ENCODE measurements around the gene RNF111. TPM values are rescaled to one million over a fixed set of nuclear protein-coding genes. Genes with fewer than 3 reads are reported as not detected.

The RNF111 gene
- total RNA-seq, 1 experiment from 2014 or later = 22.4 TPM

DNA sequence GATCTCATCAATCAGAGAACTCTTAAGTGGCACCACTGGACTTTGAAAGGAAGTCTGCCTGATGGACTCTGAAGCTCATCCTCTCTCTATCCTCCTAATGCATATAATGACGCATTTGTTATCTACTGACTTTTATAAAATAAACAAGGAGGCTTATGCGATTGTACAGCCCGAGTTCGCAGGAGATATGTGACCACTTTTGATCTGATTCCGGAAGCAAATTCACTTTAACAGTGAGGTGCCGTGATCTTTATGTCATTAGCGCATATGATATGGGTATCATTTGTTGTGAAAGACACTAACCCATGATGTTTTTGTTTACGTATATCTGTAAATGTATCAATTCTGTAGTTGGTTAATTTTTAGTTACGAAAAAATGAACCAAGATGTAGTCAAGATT, 427 bp upstream of the RNF111 start:
- ChIA-PET CTCF (no interaction called here), POLR2A (interaction anchor here (0.7 kb wide), 1 partner anchor 755 kb away, joined by 3 read pairs; no protein-coding TSS in a partner anchor)

DNA sequence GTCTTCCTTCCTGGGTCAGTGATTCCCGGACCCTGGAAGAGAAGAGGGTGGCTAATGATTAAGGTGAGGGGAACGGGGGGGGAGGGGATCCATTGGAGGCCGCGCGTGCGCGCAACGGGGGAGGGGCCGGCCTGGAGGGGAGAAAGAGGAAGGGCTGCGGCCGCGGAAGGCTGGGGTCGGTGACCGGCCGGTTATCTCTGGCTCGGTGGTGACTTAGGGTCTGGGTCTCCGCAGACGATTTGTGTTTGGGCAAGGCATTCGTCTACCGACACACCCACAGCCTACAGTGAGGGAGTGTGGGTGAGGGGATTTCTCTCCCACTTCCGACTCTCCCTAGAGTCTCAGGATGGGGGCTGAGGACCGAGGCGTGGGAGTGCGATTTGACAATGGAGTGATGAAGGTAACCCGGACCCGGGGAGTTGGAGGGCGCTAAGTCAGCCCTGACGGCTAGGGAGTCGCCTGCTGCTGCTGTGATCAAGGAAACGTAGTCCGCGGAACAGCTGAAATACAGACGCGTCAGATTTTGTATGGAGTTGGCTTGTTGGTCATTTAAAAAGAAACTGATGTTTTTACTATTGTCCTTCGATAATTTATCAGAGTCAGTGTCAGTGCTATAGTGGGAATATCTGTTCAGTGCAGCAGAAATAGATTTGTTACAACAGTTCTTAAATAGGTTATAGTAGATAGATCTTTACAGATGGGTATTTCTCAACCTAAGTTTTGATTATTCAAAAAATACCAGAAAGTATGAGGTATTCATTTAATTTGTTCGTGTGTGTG, 733 bp downstream of the RNF111 start:
- peaks cover 40% of the 10 kb centered on the region for H3K4me1 Mint-ChIP-seq
- no peaks in the 10 kb centered on the region for H3K9me3 Mint-ChIP-seq
- peak; percentile 74 for ATAC-seq
- POLR2A ChIA-PET = no interaction called here
- H3K36me3 Mint-ChIP-seq = peaks cover 12% of the 10 kb centered on the region
- peak overlapping the region; percentile 97 for H3K4me3 Mint-ChIP-seq
- TF ChIP-seq, protein P1, sequence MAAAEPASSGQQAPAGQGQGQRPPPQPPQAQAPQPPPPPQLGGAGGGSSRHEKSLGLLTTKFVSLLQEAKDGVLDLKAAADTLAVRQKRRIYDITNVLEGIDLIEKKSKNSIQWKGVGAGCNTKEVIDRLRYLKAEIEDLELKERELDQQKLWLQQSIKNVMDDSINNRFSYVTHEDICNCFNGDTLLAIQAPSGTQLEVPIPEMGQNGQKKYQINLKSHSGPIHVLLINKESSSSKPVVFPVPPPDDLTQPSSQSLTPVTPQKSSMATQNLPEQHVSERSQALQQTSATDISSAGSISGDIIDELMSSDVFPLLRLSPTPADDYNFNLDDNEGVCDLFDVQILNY (CRISPR knock-in tag; IDR thresholded peaks at IDR 0.05) = 0 out of 2 replicates have a peak, but pooled peaks have one; percentile 22
- TF ChIP-seq ZNF263 (CRISPR knock-in tag; IDR thresholded peaks at IDR 0.05; ENCODE audit: low read depth) = no peak
- CTCF ChIA-PET = no interaction called here
- peak; percentile 74 for DNase-seq (ENCODE audit: low spot score)
- no peaks in the 10 kb centered on the region; the same call in 1 of the 2 replicates for H3K27me3 Mint-ChIP-seq (ENCODE audit: low read depth)
- H3K27ac Mint-ChIP-seq = peak overlapping the region; percentile 61

More for the DNA sequence above, 427 bp upstream of the RNF111 start:
- peak overlapping the region; percentile 61 for H3K27ac Mint-ChIP-seq
- H3K4me3 Mint-ChIP-seq = peak overlapping the region; percentile 97
- H3K36me3 Mint-ChIP-seq = peaks cover 7% of the 10 kb centered on the region
- H3K9me3 Mint-ChIP-seq = no peaks in the 10 kb centered on the region
- no peak for ATAC-seq
- DNase-seq (ENCODE audit: low spot score) = no peak
- H3K4me1 Mint-ChIP-seq = peaks cover 40% of the 10 kb centered on the region
- H3K27me3 Mint-ChIP-seq (ENCODE audit: low read depth) = no peaks in the 10 kb centered on the region; the same call in 1 of the 2 replicates
- TF ChIP-seq NR3C1 (CRISPR knock-in tag; conservative IDR thresholded peaks at IDR 0.05; ENCODE audit: low read depth) = no peak
- TF ChIP-seq, protein P2, sequence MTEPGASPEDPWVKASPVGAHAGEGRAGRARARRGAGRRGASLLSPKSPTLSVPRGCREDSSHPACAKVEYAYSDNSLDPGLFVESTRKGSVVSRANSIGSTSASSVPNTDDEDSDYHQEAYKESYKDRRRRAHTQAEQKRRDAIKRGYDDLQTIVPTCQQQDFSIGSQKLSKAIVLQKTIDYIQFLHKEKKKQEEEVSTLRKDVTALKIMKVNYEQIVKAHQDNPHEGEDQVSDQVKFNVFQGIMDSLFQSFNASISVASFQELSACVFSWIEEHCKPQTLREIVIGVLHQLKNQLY (CRISPR knock-in tag; IDR thresholded peaks at IDR 0.05) = no peak

DNA sequence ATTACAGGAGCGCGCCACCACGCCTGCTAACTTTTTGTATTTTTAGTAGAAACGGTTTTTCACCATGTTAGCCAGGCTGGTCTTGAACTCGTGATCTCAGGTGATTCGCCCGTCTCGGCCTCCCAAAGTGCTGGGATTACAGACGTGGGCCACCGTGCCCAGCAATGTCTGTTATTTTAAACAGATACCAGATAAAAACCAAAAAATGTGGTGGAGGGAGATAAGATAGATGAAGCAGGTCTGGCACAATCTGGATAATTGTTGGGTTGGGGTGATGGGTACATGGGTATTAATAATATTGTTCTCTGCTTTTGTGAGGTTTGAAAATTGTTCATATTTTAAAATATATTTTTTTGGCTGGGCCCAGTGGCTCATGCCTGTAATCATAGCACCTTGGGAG, 4.7 kb downstream of the RNF111 start:
- POLR2A ChIA-PET = no interaction called here
- no peaks in the 10 kb centered on the region for H3K27me3 Mint-ChIP-seq (ENCODE audit: low read depth)
- peak overlapping the region; percentile 8; the same call in 1 of the 2 replicates for H3K27ac Mint-ChIP-seq
- no peak for ATAC-seq
- TF ChIP-seq GABPB1 (CRISPR knock-in tag; IDR thresholded peaks at IDR 0.05) (no peak), OVOL2 (CRISPR knock-in tag; IDR thresholded peaks at IDR 0.05; ENCODE audit: borderline replicate concordance) (no peak), KAT7 (CRISPR knock-in tag; IDR thresholded peaks at IDR 0.05; ENCODE audit: borderline replicate concordance) (no peak)
- TF ChIP-seq, protein P3, sequence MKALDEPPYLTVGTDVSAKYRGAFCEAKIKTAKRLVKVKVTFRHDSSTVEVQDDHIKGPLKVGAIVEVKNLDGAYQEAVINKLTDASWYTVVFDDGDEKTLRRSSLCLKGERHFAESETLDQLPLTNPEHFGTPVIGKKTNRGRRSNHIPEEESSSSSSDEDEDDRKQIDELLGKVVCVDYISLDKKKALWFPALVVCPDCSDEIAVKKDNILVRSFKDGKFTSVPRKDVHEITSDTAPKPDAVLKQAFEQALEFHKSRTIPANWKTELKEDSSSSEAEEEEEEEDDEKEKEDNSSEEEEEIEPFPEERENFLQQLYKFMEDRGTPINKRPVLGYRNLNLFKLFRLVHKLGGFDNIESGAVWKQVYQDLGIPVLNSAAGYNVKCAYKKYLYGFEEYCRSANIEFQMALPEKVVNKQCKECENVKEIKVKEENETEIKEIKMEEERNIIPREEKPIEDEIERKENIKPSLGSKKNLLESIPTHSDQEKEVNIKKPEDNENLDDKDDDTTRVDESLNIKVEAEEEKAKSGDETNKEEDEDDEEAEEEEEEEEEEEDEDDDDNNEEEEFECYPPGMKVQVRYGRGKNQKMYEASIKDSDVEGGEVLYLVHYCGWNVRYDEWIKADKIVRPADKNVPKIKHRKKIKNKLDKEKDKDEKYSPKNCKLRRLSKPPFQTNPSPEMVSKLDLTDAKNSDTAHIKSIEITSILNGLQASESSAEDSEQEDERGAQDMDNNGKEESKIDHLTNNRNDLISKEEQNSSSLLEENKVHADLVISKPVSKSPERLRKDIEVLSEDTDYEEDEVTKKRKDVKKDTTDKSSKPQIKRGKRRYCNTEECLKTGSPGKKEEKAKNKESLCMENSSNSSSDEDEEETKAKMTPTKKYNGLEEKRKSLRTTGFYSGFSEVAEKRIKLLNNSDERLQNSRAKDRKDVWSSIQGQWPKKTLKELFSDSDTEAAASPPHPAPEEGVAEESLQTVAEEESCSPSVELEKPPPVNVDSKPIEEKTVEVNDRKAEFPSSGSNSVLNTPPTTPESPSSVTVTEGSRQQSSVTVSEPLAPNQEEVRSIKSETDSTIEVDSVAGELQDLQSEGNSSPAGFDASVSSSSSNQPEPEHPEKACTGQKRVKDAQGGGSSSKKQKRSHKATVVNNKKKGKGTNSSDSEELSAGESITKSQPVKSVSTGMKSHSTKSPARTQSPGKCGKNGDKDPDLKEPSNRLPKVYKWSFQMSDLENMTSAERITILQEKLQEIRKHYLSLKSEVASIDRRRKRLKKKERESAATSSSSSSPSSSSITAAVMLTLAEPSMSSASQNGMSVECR (CRISPR knock-in tag; IDR thresholded peaks at IDR 0.05; ENCODE audit: borderline replicate concordance) = no peak
- H3K9me3 Mint-ChIP-seq = no peaks in the 10 kb centered on the region
- peaks cover 14% of the 10 kb centered on the region for H3K36me3 Mint-ChIP-seq
- H3K4me1 Mint-ChIP-seq = peaks cover 25% of the 10 kb centered on the region
- CTCF ChIA-PET = no interaction called here
- no peak for DNase-seq (ENCODE audit: low spot score)
- H3K4me3 Mint-ChIP-seq = no peak overlapping the region

DNA sequence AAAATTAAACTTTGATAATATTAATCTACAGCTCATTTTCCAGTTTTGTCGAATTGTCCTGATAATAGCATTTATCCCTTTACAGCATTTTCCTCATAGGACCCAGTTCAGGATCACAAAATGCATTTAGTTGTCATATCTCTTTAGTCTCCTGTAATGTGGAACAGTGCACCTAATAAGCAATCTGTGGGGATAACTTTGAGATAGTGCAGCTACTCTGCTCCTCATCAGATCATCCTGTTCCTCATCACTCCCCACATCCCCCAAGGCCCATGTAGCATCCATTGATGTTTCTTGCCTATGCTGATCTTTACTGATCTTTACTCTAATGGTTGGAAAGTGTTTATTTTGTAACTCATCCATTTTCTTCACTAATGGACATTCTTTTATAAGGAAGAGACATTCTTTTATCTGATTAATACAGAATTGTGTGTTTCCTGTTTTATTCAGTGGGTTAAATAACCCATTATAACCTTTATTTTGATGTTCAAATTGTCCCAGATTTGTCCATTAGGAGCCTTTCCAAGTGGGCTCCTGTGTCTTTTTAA, 7.5 kb downstream of the RNF111 start:
- no peaks in the 10 kb centered on the region for H3K9me3 Mint-ChIP-seq
- H3K27me3 Mint-ChIP-seq (ENCODE audit: low read depth) = no peaks in the 10 kb centered on the region
- peaks cover 14% of the 10 kb centered on the region for H3K36me3 Mint-ChIP-seq
- no peak for DNase-seq (ENCODE audit: low spot score)
- H3K27ac Mint-ChIP-seq = peak overlapping the region; percentile 43
- ChIA-PET POLR2A (no interaction called here), CTCF (no interaction called here)
- ATAC-seq = no peak
- peaks cover 8% of the 10 kb centered on the region for H3K4me1 Mint-ChIP-seq
- H3K4me3 Mint-ChIP-seq = no peak overlapping the region
- TF ChIP-seq, protein P4, sequence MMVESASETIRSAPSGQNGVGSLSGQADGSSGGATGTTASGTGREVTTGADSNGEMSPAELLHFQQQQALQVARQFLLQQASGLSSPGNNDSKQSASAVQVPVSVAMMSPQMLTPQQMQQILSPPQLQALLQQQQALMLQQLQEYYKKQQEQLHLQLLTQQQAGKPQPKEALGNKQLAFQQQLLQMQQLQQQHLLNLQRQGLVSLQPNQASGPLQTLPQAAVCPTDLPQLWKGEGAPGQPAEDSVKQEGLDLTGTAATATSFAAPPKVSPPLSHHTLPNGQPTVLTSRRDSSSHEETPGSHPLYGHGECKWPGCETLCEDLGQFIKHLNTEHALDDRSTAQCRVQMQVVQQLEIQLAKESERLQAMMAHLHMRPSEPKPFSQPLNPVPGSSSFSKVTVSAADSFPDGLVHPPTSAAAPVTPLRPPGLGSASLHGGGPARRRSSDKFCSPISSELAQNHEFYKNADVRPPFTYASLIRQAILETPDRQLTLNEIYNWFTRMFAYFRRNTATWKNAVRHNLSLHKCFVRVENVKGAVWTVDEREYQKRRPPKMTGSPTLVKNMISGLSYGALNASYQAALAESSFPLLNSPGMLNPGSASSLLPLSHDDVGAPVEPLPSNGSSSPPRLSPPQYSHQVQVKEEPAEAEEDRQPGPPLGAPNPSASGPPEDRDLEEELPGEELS (CRISPR knock-in tag; IDR thresholded peaks at IDR 0.05) = no peak
- TF ChIP-seq, protein P5, sequence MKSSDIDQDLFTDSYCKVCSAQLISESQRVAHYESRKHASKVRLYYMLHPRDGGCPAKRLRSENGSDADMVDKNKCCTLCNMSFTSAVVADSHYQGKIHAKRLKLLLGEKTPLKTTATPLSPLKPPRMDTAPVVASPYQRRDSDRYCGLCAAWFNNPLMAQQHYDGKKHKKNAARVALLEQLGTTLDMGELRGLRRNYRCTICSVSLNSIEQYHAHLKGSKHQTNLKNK (CRISPR knock-in tag; IDR thresholded peaks at IDR 0.05) = no peak
- TF ChIP-seq ZNF423 (CRISPR knock-in tag; IDR thresholded peaks at IDR 0.05) (no peak), EMX1 (CRISPR knock-in tag; IDR thresholded peaks at IDR 0.05) (no peak), CBFB (CRISPR knock-in tag; IDR thresholded peaks at IDR 0.05; ENCODE audit: low read depth) (no peak)
- TF ChIP-seq, protein P6, sequence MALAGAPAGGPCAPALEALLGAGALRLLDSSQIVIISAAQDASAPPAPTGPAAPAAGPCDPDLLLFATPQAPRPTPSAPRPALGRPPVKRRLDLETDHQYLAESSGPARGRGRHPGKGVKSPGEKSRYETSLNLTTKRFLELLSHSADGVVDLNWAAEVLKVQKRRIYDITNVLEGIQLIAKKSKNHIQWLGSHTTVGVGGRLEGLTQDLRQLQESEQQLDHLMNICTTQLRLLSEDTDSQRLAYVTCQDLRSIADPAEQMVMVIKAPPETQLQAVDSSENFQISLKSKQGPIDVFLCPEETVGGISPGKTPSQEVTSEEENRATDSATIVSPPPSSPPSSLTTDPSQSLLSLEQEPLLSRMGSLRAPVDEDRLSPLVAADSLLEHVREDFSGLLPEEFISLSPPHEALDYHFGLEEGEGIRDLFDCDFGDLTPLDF (CRISPR knock-in tag; IDR thresholded peaks at IDR 0.05) = no peak
- TF ChIP-seq, protein P7, sequence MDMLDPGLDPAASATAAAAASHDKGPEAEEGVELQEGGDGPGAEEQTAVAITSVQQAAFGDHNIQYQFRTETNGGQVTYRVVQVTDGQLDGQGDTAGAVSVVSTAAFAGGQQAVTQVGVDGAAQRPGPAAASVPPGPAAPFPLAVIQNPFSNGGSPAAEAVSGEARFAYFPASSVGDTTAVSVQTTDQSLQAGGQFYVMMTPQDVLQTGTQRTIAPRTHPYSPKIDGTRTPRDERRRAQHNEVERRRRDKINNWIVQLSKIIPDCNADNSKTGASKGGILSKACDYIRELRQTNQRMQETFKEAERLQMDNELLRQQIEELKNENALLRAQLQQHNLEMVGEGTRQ (CRISPR knock-in tag; IDR thresholded peaks at IDR 0.05) = no peak

All from WTC11 (cell line).